Upper lobe of right lung (tissue), 1 donor: ENCODE data around the gene WIF1. TPM values are rescaled to one million over a fixed set of nuclear protein-coding genes. Genes with fewer than 3 reads are reported as not detected.

Experiments
- ATAC-seq: fragments of 200-7000 bp; cut with Tn5 transposase; one replicate; pipeline ENCODE4 v1.9.1; 2020; ENCODE audit warnings: mild to moderate bottlenecking, moderate library complexity
- DNase-seq: peaks from one replicate; pipeline ENCODE4 v3.0.0-alpha.2; 2020
- H3K27ac ChIP-seq: fragments of 200-600 bp; one replicate; pipeline ENCODE4 v1.8.0; 2022
- H3K27me3 ChIP-seq: fragments of 200-600 bp; one replicate; pipeline ENCODE4 v1.8.0; 2022; ENCODE audit warnings: mild to moderate bottlenecking
- H3K36me3 ChIP-seq: fragments of 200-600 bp; one replicate; pipeline ENCODE4 v1.8.0; 2022
- H3K4me1 ChIP-seq: fragments of 200-600 bp; one replicate; pipeline ENCODE4 v1.8.0; 2022
- H3K4me3 ChIP-seq: fragments of 200-600 bp; one replicate; pipeline ENCODE4 v1.8.0; 2022; ENCODE audit warnings: mild to moderate bottlenecking
- H3K9me3 ChIP-seq: fragments of 200-600 bp; one replicate; pipeline ENCODE4 v1.8.0; 2022
- intact Hi-C: fragments of 100-400 bp; cut with DNase I; formaldehyde crosslinking; loops from one replicate; pipeline ENCODE4 v1.11.0; 2022
- total RNA-seq: library from RNA; stranded (reverse); fragmentation: NEBNext Ultra II Directional; extraction: Animal tissue kit (Norgen Biotek cat#: 25700); gene quantifications from one replicate; pipeline ENCODE4 v1.2.1, GENCODE V29; 2021
- TF ChIP-seq, protein P1 (sequence below): fragments of 200-600 bp; IDR thresholded peaks from one replicate; pipeline ENCODE4 v1.8.0; 2022; ENCODE audit warnings: antibody characterized with exemption
- donor health status: DM: no; HTN: yes; CAD: no; lungs with severe emphysema.

WIF1 gene
- total RNA-seq, 1 donor from 2014 or later = 171 TPM

DNA sequence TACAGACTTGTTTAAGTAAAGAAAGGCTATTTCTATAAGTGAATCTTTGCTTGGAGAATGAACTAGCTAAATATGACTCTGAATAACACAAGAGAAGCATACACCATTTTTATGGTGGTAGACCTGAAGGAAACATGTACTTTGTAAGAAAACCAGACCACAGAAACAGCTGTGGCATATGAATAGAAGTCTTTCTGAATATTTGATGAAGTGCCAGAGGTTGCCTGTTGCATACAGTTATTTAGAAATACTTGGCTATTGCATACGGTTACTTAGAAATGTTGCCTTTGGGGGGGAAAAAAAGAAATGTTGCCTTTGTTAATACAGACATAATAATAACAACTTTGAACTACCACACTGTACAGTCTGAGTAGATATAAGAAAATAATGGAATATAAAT is 31.5 kb upstream of the WIF1 start:
- intact Hi-C loops = no loop called here
- H3K27ac ChIP-seq = no peak overlapping the region
- no peaks in the 10 kb centered on the region for H3K36me3 ChIP-seq
- no peaks in the 10 kb centered on the region for H3K9me3 ChIP-seq
- no peaks in the 10 kb centered on the region for H3K4me1 ChIP-seq
- no peak for ATAC-seq
- DNase-seq = no peak
- TF ChIP-seq, protein P1, sequence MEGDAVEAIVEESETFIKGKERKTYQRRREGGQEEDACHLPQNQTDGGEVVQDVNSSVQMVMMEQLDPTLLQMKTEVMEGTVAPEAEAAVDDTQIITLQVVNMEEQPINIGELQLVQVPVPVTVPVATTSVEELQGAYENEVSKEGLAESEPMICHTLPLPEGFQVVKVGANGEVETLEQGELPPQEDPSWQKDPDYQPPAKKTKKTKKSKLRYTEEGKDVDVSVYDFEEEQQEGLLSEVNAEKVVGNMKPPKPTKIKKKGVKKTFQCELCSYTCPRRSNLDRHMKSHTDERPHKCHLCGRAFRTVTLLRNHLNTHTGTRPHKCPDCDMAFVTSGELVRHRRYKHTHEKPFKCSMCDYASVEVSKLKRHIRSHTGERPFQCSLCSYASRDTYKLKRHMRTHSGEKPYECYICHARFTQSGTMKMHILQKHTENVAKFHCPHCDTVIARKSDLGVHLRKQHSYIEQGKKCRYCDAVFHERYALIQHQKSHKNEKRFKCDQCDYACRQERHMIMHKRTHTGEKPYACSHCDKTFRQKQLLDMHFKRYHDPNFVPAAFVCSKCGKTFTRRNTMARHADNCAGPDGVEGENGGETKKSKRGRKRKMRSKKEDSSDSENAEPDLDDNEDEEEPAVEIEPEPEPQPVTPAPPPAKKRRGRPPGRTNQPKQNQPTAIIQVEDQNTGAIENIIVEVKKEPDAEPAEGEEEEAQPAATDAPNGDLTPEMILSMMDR = no peak
- H3K27me3 ChIP-seq = no peaks in the 10 kb centered on the region
- H3K4me3 ChIP-seq = no peak overlapping the region

DNA sequence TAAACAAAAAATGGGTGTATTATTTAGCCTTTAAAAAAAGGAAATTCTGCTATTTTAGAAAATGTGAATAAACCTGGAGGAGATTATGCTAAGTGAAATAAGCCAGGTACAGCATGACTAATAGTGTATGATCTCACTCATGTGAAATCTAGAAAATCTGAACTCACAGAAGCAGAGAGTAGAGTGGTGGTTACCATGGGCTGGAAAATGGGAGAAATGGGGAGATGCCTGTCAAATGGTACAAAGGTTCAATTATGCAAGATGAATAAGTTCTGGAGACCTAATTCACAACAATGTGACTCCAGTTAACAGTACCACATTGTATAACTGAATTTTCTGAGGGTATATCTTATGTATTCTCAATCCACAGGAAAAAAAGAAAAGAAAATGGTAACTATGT is 30.9 kb upstream of the WIF1 start:
- Histone ChIP-seq H3K27ac (no peak overlapping the region), H3K36me3 (no peaks in the 10 kb centered on the region), H3K27me3 (no peaks in the 10 kb centered on the region), H3K4me1 (no peaks in the 10 kb centered on the region), H3K4me3 (no peak overlapping the region), H3K9me3 (no peaks in the 10 kb centered on the region)
- ATAC-seq (no peak), DNase-seq (no peak)
- intact Hi-C loops = no loop called here
- TF ChIP-seq, protein P1 = no peak

DNA sequence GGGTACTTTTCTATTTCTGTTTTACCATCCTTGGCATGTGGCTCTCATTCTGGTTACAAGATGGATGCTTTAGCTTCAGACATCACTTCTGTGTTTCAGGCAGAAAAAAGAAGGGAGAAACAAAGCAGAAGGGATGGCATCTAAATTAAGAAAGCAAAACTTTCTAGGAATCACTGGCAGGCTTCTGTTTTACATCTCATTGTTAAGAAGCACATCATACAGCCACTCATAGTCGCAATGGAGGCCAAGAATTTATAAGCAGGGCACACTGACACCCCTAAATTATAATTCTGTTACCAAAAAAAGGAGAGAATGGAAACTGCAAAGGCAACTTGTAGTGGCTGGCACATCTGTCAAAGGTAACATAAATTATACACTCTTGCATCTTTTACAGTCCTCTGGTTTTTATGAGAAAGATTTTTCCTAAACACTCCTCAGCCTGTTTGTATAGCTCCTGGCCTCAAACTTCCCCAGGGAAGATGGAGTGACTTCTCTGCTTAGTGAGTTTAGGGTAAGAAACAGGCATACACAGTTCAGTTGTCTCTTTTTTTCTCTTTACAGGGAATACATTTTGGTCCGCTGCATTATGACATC is 26.3 kb upstream of the WIF1 start:
- H3K27ac ChIP-seq = no peak overlapping the region
- DNase-seq (no peak), ATAC-seq (no peak)
- no peaks in the 10 kb centered on the region for H3K36me3 ChIP-seq
- intact Hi-C loops = no loop called here
- H3K27me3 ChIP-seq = no peaks in the 10 kb centered on the region
- no peak overlapping the region for H3K4me3 ChIP-seq
- H3K4me1 ChIP-seq = no peaks in the 10 kb centered on the region
- no peaks in the 10 kb centered on the region for H3K9me3 ChIP-seq
- TF ChIP-seq, protein P1 = no peak

DNA sequence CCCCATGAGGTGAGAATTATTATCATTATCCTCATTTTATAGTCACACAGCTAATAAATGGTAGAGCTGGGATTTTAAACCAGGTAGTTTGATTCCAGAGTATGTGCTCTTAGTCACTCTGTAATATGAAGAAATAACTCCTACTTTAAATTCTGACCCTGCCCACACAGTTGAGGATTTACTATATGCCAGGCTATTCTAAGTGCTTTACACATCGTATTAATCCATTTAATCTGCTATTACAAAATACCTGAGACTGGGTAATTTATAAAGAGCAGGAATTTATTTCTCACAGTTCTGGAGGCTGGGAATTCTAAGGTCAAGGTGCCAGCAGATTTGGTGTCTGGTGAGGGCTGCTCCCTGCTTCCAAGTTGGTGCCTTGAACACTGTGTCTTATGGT is 19.6 kb upstream of the WIF1 start:
- TF ChIP-seq, protein P1 = no peak
- no peaks in the 10 kb centered on the region for H3K9me3 ChIP-seq
- H3K4me3 ChIP-seq = no peak overlapping the region
- intact Hi-C loops = no loop called here
- ATAC-seq (no peak), DNase-seq (no peak)
- no peaks in the 10 kb centered on the region for H3K4me1 ChIP-seq
- H3K36me3 ChIP-seq = no peaks in the 10 kb centered on the region
- no peaks in the 10 kb centered on the region for H3K27me3 ChIP-seq
- no peak overlapping the region for H3K27ac ChIP-seq

DNA sequence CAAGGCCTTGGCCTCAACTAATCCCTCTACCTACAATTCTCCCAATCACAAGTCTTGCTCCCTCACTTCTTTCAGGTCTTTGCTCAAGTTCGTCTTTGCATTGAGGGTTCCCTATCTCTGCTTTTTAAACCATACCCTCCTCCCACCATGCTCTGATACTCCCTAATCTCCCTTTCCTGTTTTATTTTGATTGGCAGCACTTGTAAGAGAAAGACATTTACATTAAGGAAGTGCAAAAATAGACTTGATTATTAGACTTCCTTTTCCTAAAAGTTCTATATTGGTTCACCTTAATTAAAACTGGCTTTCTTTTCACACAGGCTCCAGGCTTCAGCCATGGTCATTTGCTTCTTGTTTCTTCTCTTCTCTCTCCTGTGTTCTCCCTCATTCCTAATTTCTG is 18.3 kb upstream of the WIF1 start:
- H3K4me1 ChIP-seq = no peaks in the 10 kb centered on the region
- TF ChIP-seq, protein P1 = no peak

DNA sequence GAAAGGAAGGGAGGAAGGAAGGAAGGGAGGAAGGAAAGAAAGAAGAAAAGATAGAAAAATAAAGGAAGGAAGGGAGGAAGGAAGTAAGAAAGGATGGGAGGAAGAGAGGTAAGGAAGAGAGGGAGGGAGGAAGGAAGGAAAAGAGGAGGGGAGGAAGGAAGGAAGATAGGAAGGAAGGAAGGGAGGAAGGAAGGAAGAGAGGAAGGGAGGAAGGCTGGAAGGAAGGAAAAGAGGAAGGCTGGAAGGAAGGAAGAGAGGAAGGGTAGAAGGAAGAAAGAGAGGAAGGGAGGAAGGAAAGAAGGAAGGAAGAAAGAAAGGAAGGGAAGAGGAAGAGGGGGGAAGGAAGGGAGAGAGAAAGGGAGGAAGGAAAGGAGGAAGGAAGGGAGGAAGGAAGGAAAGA is 12.8 kb upstream of the WIF1 start:
- Histone ChIP-seq H3K4me3 (no peak overlapping the region), H3K27me3 (peaks cover 7% of the 10 kb centered on the region), H3K9me3 (no peaks in the 10 kb centered on the region), H3K36me3 (no peaks in the 10 kb centered on the region), H3K4me1 (no peaks in the 10 kb centered on the region), H3K27ac (no peak overlapping the region)
- DNase-seq = no peak
- TF ChIP-seq, protein P1 = no peak
- intact Hi-C loops = no loop called here
- ATAC-seq = no peak

More for the DNA sequence above, 18.3 kb upstream of the WIF1 start:
- no peak overlapping the region for H3K4me3 ChIP-seq
- no peak overlapping the region for H3K27ac ChIP-seq
- intact Hi-C loops = no loop called here
- ATAC-seq (no peak), DNase-seq (no peak)
- H3K27me3 ChIP-seq = no peaks in the 10 kb centered on the region
- no peaks in the 10 kb centered on the region for H3K36me3 ChIP-seq
- H3K9me3 ChIP-seq = no peaks in the 10 kb centered on the region
